BLaER1 treated with 17β-estradiol and CSF1 and Interleukin-3, amounts not matched to agents 10 nM and 100 nM (cell line): ENCODE data around the gene TMEM269.
"Not testable (repeated sequence)": the region's sequence is repeated elsewhere in the genome, so short reads cannot be mapped to it uniquely, and the experiment has no call there.

Experiments
- H3K27ac ChIP-seq, 11 experiments: shearing (Covaris generic); formaldehyde crosslinking; 2 replicates each; pipeline ENCODE4 v1.8.1; 2022
- H3K27me3 ChIP-seq, 11 experiments: shearing (Covaris generic); formaldehyde crosslinking; 2 replicates each; pipeline ENCODE4 v1.8.1; 2022
- H3K36me3 ChIP-seq, 11 experiments: shearing (Covaris generic); formaldehyde crosslinking; 2 replicates each; pipeline ENCODE4 v1.8.1; 2022
- H3K4me1 ChIP-seq, 10 experiments: shearing (Covaris generic); formaldehyde crosslinking; 2 replicates each; pipeline ENCODE4 v1.8.1; 2022
- H3K4me2 ChIP-seq, 11 experiments: shearing (Covaris generic); formaldehyde crosslinking; 2 replicates each; pipeline ENCODE4 v1.8.1; 2022
- H3K4me3 ChIP-seq, 10 experiments: shearing (Covaris generic); formaldehyde crosslinking; 2 replicates each; pipeline ENCODE4 v1.8.1; 2022
- H3K9ac ChIP-seq, 11 experiments: shearing (Covaris generic); formaldehyde crosslinking; 2 replicates each; pipeline ENCODE4 v1.8.1; 2022
- H3K9me3 ChIP-seq, 11 experiments: shearing (Covaris generic); formaldehyde crosslinking; replicated peaks in 1 of 11; 2 replicates each; pipeline ENCODE4 v1.8.1; 2022
- H4K20me1 ChIP-seq, 11 experiments: shearing (Covaris generic); formaldehyde crosslinking; 2 replicates each; pipeline ENCODE4 v1.8.1; 2022
- Cebpa-rat ChIP-seq, 11 experiments: shearing (Covaris generic); IDR thresholded peaks; 2 replicates each; pipeline ENCODE4 v1.8.1; 2022

The TMEM269 gene

GRCh38 chr1:42744148-42744413 lies 40.7 kb upstream of the TMEM269 start:
- Histone ChIP-seq H4K20me1 (peaks cover 0 to 39% (median 0%) of the 10 kb centered on the region in 11 experiments; a peak in 5 of 22 replicates), H3K9me3 (no peaks in the 10 kb centered on the region), H3K4me2 (no peak overlapping the region), H3K27me3 (no peaks in the 10 kb centered on the region), H3K27ac (no peak overlapping the region), H3K36me3 (peaks cover 32 to 44% (median 39%) of the 10 kb centered on the region in 11 experiments), H3K9ac (no peak overlapping the region), H3K4me1 (peaks cover 2 to 14% (median 5%) of the 10 kb centered on the region in 10 experiments), H3K4me3 (no peak overlapping the region)
- no peak for TF ChIP-seq Cebpa-rat (IDR thresholded peaks at IDR 0.05)

GRCh38 chr1:42745851-42746250 lies 38.9 kb upstream of the TMEM269 start:
- H4K20me1 ChIP-seq, result peaks cover 0 to 43% (median 0%) of the 10 kb centered on the region in 11 experiments; a peak in 5 of 22 replicates
- no peaks in the 10 kb centered on the region for H3K27me3 ChIP-seq
- no peak overlapping the region for H3K4me2 ChIP-seq
- TF ChIP-seq Cebpa-rat (IDR thresholded peaks at IDR 0.05), result no peak
- H3K9ac ChIP-seq, result no peak overlapping the region
- H3K27ac ChIP-seq, result no peak overlapping the region
- peaks cover 0 to 25% (median 0%) of the 10 kb centered on the region in 10 experiments; a peak in 8 of 20 replicates for H3K4me1 ChIP-seq
- peaks cover 44 to 57% (median 51%) of the 10 kb centered on the region in 11 experiments for H3K36me3 ChIP-seq
- H3K9me3 ChIP-seq, result no peaks in the 10 kb centered on the region
- no peak overlapping the region for H3K4me3 ChIP-seq

- Histone ChIP-seq H4K20me1 (peaks cover 0 to 43% (median 0%) of the 10 kb centered on the region in 11 experiments; a peak in 5 of 22 replicates), H3K36me3 (peaks cover 46 to 58% (median 53%) of the 10 kb centered on the region in 11 experiments), H3K27ac (no peak overlapping the region), H3K4me2 (no peak overlapping the region), H3K9me3 (peaks cover under 1 to 2% (median 2%) of the 10 kb centered on the region in 11 experiments; a peak in 20 of 22 replicates), H3K27me3 (no peaks in the 10 kb centered on the region), H3K9ac (no peak overlapping the region), H3K4me1 (peaks cover 0 to 25% (median 0%) of the 10 kb centered on the region in 10 experiments; a peak in 8 of 20 replicates), H3K4me3 (no peak overlapping the region)
- no peak for TF ChIP-seq Cebpa-rat (IDR thresholded peaks at IDR 0.05)
These were observed 38.2 kb upstream of the TMEM269 start for GRCh38 chr1:42746436-42747105.

GRCh38 chr1:42747125-42747524 lies 37.7 kb upstream of the TMEM269 start:
- Histone ChIP-seq H3K9ac (no peak overlapping the region), H3K4me1 (peaks cover 0 to 25% (median 0%) of the 10 kb centered on the region in 10 experiments; a peak in 8 of 20 replicates), H3K9me3 (peaks cover 7% of the 10 kb centered on the region in 11 experiments), H3K36me3 (peaks cover 52 to 64% (median 59%) of the 10 kb centered on the region in 11 experiments), H3K4me2 (no peak overlapping the region), H3K4me3 (no peak overlapping the region), H3K27ac (no peak overlapping the region), H4K20me1 (peaks cover 0 to 43% (median 0%) of the 10 kb centered on the region in 11 experiments; a peak in 5 of 22 replicates), H3K27me3 (no peaks in the 10 kb centered on the region)
- no peak for TF ChIP-seq Cebpa-rat (IDR thresholded peaks at IDR 0.05)

- Histone ChIP-seq H3K36me3 (peaks cover 60 to 73% (median 67%) of the 10 kb centered on the region in 11 experiments), H3K4me1 (peaks cover 0 to 25% (median 0%) of the 10 kb centered on the region in 10 experiments; a peak in 8 of 20 replicates), H3K4me3 (no peak overlapping the region), H3K27me3 (no peaks in the 10 kb centered on the region), H3K4me2 (peak overlapping the region in 3 of 11 experiments; percentile 76 to 90 (median 84); a peak in 6 of 22 replicates), H4K20me1 (peaks cover 0 to 43% (median 0%) of the 10 kb centered on the region in 11 experiments; a peak in 5 of 22 replicates), H3K9me3 (peaks cover 13 to 16% (median 15%) of the 10 kb centered on the region in 11 experiments), H3K27ac (peak overlapping the region in 2 of 11 experiments; percentile 38 to 57; a peak in 2 of 22 replicates), H3K9ac (no peak overlapping the region)
- TF ChIP-seq Cebpa-rat (IDR thresholded peaks at IDR 0.05), result no peak
These were observed 36.8 kb upstream of the TMEM269 start for GRCh38 chr1:42748021-42748420.

GRCh38 chr1:42748461-42749410 lies 36.1 kb upstream of the TMEM269 start:
- Histone ChIP-seq H3K4me2 (peak overlapping the region in 4 of 11 experiments; percentile 27 to 90 (median 80); a peak in 7 of 22 replicates), H3K27me3 (no peaks in the 10 kb centered on the region), H3K9me3 (peaks cover 13 to 21% (median 15%) of the 10 kb centered on the region in 11 experiments), H3K4me3 (no peak overlapping the region), H3K9ac (peak overlapping the region in 4 of 11 experiments; percentile 45 to 66 (median 62); a peak in 6 of 22 replicates), H3K27ac (peak overlapping the region in 4 of 11 experiments; percentile 33 to 57 (median 46); a peak in 7 of 22 replicates), H3K4me1 (peaks cover 0 to 25% (median 0%) of the 10 kb centered on the region in 10 experiments; a peak in 8 of 20 replicates), H4K20me1 (peaks cover 0 to 43% (median 0%) of the 10 kb centered on the region in 11 experiments; a peak in 5 of 22 replicates), H3K36me3 (peaks cover 66 to 80% (median 75%) of the 10 kb centered on the region in 11 experiments)
- TF ChIP-seq Cebpa-rat (IDR thresholded peaks at IDR 0.05), result no peak

GRCh38 chr1:42750041-42750440 lies 34.8 kb upstream of the TMEM269 start:
- TF ChIP-seq Cebpa-rat (IDR thresholded peaks at IDR 0.05), result no peak
- H3K27ac ChIP-seq, result no peak overlapping the region
- peaks cover 79 to 92% (median 88%) of the 10 kb centered on the region in 11 experiments for H3K36me3 ChIP-seq
- H3K4me1 ChIP-seq, result peaks cover 0 to 25% (median 0%) of the 10 kb centered on the region in 10 experiments; a peak in 8 of 20 replicates
- H3K4me3 ChIP-seq, result no peak overlapping the region
- H3K9ac ChIP-seq, result no peak overlapping the region
- H3K9me3 ChIP-seq, result peaks cover 13 to 21% (median 15%) of the 10 kb centered on the region in 11 experiments
- peak overlapping the region in 3 of 11 experiments; percentile 76 to 90 (median 84); a peak in 4 of 22 replicates for H3K4me2 ChIP-seq
- H4K20me1 ChIP-seq, result peaks cover 0 to 43% (median 0%) of the 10 kb centered on the region in 11 experiments; a peak in 5 of 22 replicates
- no peaks in the 10 kb centered on the region for H3K27me3 ChIP-seq

GRCh38 chr1:42751511-42752070 lies 33.2 kb upstream of the TMEM269 start:
- Histone ChIP-seq H3K4me1 (peaks cover 0 to 25% (median 0%) of the 10 kb centered on the region in 10 experiments; a peak in 8 of 20 replicates), H3K9me3 (peaks cover 13 to 21% (median 15%) of the 10 kb centered on the region in 11 experiments), H3K36me3 (peaks cover 81 to 92% (median 88%) of the 10 kb centered on the region in 11 experiments), H4K20me1 (peaks cover 0 to 35% (median 0%) of the 10 kb centered on the region in 11 experiments; a peak in 5 of 22 replicates)
- not testable (repeated sequence) for H3K4me2 ChIP-seq, H3K27me3 ChIP-seq, H3K4me3 ChIP-seq, H3K27ac ChIP-seq, H3K9ac ChIP-seq
